ENCODE results near the gene ALOXE3.
A peak's percentile ranks its signal among the peaks of the same experiment; 100 is the strongest.

- TF ChIP-seq CTCF (conservative IDR thresholded peaks at IDR 0.05; ENCODE audit: low read length), result peak; percentile 85
- TF ChIP-seq EZH2phosphoT487 (IDR thresholded peaks at IDR 0.05; ENCODE audit: borderline replicate concordance), result no peak
These were observed 20.5 kb upstream of the ALOXE3 start for GRCh38 chr17:8138672-8139371.
